IPS-NIHi7 (cell line): Measurements from ENCODE around the gene BLID.

Experiments
- DNase-seq: peaks from one replicate; pipeline ENCODE4 v3.0.0; 2012; ENCODE audit warnings: mixed read lengths; ENCODE audit errors: extremely low spot score

The BLID gene

DNA sequence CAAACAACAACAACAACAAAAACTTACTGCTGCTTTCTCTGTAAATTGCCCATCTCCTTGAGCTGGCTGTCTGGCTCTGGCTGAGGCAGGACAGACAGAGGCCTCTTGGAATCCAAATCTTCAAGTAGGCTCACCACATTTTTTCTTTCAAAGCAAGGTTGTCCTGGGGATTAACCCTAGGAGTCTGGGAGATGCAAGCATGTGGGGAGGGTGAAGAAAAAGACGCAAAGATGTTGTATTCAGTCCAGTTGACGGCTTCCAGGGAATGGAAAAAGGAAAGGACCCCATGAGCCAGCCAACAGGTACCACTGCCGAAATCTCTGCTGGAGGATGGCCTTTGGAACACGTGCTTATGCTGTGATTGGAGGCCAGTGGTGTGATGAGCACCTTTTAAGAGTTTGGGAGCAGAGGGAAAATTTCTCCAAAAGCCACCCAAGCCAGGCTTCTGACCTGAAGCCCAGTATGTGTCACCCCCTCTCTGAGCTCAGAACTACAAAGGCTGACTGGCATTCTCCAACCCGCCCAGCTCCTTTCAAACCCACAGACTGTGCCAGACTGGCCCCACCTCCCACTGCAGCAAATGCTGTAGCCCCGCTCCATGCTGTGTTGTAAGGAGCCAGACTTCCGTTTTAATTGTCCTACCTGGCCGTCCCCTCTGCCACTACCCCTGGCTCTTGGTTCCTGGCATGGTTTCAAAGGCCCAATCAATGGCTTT lies 10.8 kb downstream of the BLID start:
- no peak for DNase-seq

DNA sequence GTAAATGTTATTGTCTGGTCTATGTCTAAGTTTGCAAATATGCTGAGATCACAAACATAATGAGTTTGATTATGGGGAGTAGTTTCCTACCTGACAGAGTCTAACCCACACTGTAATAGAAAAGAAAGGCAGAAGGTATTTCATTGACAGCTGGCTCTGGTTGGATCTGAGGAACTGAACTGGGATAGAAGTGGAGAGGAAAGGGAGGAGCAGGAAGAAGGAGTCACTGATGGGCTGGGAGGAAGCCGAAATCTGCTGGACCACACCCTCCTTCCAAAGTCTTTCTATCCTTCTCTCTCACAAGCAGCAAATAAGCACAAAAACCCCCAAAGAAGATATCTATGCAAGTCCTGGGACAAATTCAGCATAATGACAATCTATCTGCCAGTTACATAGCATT lies 11.7 kb downstream of the BLID start:
- no peak for DNase-seq

DNA sequence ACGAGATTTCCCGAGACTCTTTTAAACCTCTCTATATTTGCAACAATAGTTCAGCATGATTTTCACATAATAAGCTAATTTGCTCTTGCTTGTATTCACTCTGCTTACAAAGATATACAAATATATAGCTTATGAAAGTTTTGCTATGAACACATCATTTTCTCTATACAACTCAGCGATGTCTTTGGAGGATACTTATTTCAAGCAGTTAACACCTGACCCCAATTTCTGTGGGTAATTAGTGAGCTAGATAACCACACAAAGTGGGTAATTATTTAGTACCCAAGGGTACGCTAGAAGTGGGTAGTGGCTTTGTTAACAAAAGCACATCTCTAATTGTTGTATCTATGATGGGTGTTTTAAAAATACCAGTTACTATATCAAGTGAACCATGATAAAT lies 12.3 kb downstream of the BLID start:
- DNase-seq, result no peak

DNA sequence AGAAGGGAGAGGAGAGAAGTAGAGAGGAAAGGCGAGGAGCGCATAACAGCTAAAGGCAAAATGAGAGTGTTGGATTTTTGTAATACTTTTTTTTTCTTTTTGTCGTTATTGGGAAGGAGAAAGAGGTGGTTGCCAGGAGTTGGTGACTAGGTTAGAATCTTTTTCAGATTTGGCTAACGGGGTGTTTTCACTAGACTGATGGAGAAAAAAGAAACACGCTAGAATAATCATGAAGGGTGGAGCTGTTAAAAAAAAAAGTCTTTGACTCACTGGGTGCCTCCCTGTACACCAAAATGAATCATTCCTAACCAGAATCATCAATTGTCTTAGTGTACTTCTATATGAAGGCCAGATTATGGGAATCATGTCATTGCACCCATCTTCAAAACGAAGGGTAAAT lies 12.7 kb downstream of the BLID start:
- DNase-seq, result no peak

DNA sequence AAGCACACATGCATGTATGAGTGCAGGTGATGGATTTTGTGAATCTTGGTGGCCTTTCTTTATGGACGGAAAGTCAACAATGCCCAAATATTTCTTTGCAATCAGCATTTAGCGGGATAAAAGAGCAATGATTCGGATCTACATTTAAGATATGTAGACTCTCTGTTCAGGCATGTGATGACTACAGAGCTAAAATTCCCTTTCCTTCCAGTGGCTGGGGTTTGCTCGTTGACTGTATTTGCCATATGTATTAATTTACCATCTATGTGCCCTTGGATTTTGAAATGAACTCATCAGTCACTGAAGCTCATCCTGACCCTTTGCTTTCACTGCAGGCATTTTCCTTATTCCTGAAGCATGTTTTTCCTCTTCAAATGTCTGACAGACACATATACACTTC lies 13.6 kb downstream of the BLID start:
- DNase-seq, result no peak

DNA sequence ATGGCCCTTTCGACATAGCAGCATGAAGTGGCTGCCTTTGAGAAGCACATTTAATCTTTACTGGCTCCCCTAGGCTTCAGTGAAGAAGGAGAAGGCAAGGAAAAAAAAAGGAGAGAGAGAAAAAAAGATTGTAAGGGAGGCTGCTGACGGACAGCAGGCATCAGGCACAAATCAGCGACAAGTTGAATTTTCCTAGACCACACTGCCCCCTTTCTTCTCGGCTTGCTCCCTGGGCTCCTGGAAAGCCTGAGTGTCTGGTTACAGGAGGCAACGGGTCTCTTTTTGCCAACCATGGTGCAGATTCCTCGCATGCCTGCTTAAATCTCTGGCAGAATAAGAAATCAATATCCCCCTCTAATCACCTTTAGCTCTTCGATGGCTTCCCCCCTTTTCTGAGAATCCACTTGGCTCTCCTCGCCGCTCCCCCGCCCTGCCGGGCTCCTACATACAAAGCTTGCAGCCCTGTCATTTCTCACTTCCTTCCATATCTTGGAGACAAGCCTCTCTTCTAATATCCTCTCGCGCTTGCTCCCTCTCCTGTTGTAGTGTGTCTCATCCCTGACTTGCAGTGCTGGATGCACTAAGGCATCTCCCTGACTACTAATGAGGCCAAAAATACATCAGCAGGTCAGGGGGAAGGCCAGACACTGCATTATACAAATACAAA lies 14.3 kb downstream of the BLID start:
- peak; percentile 76 for DNase-seq

DNA sequence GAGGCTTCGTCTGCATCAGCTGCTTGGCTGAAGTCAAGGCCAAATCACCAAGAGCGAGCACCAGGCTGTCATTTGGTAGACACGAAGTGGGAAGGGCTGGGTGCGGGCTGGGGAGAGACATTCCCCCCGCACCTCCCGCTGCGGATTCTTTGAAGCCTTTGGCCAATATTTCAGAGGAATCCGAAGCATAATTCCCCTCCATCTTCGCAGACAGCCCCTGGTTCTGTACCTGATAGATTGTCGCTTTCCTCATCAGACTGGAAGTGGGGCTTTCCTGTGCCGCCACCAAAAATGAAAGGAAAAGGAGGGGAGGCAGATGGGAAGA lies 15.3 kb downstream of the BLID start:
- no peak for DNase-seq

DNA sequence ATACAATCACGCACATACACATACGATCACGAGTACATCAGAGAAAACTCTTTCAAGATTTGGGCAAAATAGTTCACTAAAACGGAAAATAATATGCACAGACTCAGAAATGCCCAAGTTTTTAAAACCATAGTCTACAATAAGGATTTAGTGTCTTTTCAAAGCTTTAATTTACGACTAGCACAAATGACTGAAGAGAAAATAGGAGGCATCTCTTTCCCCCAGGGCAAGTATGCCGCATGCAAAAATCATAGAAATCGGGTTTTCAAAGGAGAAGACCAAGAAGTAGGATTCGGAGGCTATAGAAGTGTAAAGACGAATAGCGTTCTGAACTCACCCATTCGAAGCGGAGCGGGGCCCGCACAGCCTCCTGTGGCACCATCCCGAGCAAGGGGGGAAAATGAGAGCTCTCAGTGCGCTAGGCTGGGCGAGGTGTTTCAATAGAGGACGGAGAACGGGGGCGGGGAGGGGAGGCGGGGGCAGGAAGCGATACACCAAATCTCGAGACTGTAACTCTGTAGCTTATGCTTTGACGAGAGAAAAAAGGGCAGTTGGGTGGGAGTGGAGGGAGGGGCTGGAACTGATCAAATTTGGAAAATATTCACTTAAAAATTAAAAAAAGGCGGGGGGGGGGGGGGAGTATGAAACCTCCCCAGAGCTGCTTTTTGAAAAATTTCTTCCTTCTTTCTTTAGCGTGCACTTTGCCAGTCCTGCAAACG lies 15.8 kb downstream of the BLID start:
- DNase-seq, result peak; percentile 54

DNA sequence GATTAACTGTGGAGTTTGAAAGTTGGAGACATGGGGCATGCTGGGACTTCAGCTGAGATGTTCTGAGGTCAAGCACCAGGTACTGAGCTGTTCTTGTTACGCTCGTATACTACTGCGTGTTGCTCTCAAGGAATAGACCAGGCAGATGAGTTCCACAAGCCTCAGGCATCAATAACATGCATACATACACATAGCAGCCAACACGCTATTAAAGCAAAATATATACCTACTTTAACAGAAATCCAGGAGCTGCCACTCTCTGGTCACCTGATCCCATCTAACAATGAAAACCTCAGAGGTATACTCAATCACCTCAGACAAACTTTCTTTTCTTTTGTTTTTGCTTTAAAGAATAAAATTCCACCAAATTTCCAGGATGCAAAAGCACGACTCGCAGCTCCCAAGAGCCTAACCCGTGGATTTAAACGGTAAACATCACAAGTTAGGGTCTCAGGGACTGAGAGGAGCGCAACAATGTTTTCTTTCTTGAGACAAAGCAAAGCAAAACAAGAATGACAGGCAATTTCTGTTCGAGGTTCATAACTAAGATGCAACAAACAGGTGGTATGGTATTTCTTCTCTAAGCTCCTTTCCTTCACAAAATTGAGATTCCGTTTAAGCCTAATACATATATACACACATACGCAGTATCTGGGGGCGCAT lies 16.5 kb downstream of the BLID start:
- DNase-seq, result no peak

DNA sequence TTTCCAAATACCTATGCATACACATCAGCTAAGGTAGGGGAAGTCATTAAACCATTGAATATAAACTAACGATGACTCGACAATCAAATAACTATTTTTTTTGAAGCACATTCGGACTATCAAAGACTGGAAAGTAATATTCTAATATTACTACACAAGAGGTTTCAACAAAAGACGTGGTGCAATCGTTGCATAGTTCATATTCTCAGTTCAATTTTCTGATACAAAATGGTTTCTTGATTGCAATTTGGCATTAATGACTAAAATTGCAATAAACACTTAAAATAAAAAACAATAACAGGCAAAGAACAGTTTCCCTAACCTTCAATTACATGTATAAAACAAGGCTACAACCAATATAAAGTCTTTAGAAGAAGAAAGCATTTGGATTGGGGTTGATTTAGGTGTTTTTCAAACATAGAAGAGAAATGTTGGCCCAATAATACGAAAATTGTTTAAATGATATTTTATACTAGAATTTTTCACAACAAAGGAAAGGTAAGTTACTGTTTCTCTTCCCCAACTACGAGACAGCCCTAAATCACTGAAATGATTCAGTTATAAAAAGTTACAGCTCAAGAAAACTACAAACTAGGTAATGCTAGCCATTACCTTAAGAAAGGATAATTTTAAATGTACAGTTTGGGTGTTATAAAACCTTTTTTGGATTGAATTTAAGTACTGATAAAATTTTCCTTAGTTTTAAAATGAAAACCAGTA lies 17.6 kb downstream of the BLID start:
- DNase-seq, result no peak

DNA sequence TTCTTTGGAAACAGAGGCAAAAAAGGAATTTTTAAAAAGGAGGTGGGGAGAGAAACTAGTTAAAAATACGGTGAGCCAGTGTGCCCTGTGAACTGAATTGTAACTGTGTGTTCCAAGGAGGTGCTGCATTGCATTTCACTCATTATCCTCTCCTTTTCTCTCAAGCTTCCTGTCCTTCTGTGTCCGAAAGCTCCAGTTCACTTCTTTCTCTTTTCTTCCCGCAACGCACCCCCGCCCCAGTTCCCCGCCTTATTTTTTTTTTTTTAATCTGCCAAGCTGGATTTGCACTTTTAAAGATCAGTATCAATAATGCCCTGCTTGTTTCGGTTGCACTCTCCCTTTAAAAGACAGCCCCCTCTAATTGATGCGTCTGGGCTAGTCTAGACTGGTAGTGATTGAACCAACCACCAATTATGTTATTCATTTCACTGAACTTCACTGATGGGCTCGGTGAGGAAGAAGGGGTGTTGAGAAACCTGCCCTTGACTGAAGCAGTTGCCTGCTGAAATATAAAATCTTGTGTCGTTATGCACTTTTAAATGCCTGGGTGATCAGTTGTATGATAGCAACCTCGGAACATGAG lies 18.5 kb downstream of the BLID start:
- no peak for DNase-seq

DNA sequence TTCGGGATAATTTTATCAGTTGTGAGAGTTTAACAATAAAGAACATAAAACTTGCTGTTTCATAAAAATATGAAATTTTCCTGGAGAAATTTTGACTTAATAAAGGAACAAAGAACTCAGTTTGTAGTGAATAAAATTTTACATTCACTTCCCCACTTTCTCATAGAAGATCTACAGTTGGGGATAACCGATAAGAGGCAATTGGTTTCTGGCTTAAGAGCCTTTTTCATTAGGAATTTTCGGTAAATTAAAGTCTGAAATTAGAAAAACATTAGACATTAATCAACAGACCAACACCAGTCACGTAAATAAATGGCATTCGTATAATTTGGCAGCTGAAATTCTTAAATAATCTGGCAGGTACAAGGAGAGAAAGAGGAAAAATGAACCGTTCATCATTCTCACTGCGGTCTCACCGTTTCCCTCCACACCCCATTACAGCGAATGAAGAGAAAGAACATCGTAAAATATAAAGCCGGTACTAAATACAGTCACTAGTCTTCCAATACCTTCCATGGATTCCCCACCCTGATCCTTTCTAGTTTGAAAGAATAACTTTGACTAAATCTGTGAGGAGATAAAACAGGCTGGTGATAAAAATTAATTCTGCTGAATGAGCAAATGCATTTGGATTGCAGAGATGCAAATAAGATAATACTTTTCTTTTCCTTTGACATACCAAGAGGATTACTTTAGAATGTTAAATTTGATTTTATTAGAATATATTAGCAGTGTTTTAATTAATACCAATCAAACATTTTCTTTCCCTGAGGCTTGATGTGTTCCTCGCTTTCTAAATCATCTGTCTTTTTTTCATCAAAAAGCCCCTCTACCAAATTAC lies 19.5 kb downstream of the BLID start:
- DNase-seq, result no peak

DNA sequence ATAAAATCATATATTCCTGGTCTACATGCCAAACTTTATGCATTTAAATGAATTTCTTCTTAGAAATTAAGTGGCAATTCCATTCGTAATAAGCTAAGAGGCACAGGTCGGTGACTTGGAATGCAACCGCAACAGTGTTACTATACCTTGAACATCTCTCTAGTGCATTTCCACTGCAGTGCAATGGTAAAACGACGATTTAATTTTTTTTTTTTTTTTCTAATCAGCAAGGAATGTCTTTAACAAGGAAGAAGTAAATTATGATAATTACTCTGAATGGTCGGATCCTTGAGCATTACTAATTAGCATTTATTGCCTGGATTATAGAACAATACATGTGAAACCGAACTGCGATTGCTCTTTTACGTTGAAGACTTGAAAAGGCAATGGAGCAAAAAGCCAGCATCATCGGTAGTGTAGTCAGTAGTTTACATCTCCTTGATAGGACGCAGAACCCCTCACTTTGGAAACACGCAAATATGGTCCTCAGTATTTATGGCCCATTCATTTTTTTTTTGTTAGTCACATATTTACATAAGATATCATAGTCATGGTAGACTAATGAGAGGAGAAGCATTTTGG lies 20.2 kb downstream of the BLID start:
- DNase-seq, result no peak

DNA sequence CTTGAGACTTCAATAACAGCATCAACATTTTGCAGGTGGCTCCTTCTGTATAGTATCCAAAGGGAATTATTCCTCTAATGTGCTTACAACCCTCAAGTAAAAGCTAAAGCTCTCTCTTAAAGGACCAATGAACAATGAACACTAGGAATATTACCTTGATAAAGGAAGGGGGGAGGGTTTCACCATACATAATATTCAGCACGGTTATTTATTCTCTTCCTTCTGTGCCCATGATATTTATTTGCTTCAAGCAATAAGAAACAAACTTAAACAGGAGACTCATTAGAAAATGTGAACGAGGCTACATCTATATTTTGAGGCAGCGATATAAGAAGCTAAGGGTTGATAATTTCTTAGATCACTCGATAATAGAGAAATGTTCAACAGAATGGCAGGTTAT lies 21.2 kb downstream of the BLID start:
- DNase-seq, result no peak

DNA sequence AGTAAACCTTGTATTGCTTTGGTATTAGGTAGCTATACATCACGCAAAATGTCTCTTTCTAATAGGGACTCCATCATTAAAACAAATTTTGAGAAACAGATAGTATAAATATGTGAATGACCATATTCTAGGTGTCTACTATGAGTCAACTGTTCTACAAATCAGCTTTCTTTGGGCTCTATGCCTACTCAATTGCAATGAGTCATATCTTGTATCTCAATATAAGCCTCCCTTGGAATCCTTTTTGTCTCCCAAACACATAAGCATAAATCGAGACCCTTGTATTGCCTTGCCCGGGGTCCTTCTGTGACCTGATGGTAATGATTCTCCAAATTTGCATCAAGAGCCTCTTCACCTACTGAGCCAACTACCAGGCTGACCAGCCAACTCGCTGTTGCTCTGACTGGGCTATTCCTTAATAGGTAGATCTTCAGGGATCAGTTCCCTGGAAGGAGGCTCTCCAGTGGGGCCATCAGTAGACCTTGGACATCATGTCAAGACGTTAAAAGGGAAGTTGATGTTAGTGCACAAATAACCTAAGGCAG lies 22.2 kb downstream of the BLID start:
- DNase-seq, result no peak

DNA sequence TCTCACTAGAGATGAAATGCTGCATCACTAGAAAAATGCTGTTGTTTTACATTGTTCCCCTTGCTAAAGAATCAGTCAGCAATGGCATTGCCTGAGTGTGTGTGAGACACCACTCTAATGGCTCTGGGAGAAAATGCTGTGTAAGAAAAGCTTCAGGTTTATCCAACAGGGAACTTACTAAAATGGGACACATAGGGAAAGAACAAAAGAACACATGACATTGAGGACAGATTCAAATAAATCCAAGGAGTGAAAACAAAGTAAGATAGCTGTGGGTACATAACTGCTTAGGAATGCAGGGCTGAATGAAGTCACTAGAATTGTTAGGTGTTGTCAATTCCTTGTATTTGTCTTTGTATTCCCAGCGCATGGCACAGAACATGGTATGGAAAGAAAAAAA lies 24.2 kb downstream of the BLID start:
- DNase-seq, result no peak

DNA sequence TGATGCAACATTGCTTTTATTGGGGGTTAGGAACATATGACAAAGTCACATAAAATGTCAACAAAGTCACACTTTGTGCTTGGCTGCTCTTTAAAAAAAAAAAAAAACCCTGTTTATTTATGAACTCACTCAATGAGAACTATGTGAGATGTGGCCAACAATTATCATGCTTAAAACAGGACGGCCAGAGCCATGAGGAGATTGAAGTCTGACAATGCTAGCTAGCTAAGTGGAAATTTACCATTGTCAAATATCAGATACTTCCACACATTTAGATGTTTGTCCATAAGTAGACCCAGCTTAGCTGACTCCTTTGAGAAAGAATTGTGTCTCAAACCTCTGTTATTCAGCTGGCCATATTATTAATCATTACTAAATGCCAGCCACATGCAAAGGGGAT lies 26.9 kb downstream of the BLID start:
- no peak for DNase-seq

DNA sequence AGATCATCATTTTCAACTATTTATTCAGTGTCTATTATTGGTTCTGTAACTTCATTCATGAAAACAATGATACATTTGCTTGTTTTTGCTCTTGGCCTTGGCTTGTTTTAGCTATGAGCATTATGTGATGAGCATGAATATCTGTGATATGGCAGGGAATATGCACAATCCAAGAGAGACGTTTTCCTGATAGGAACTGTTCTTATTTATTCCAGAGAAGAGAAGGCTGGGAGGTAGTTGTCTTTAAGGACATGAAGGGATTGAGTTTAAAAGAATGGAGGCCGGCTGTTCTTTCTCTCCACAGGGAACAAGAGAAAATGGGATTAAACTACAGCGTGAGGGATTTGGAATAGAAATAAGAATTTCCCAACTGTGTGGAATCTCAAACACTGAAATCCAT lies 30.3 kb downstream of the BLID start:
- no peak for DNase-seq

DNA sequence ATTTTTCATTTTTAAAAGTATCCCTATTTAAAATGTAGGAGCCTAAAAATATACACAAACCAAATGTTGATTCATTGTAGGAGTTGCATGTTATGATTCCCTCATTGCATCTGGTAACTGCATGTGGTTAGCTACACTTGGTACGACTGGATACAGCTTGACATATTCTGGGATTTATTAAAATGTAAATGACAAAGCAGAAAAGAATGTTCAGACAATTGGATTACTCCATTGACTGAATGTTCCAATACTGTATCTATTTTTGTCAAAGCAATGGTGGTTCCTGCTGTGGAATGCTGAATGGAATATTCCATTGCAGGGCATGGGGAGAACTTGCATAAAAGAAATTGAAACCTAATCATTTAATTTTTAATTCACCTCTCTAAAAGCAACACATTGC lies 30.8 kb downstream of the BLID start:
- no peak for DNase-seq

DNA sequence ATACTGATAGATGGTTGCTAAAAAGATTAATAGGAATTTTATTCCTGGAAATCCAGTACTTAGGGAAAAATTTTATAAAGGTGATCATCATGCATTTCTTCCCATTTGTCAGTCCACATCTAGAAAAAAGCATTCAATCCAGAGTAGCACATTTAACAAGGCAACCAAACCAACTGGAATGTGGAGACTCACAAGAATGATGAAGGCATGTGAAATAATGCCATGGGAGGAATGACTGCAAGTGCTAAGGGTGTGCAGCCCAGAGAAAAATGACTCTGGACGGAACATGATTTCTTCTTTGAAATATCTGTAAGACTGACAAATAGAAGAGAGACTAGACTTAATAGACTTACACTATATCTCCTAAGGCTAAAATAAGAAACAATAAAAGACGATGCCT lies 33.8 kb downstream of the BLID start:
- DNase-seq, result no peak
